C4-2B (cell line): ENCODE data around the gene FBXO4.

Source experiments
- ZFX ChIP-seq: fragments of 450-650 bp; IDR thresholded peaks from 2 replicates; pipeline ENCODE4 v1.6.1; 2017
- TF ChIP-seq, protein P1 (sequence below): fragments of 450-650 bp; conservative IDR thresholded peaks from 2 replicates; pipeline ENCODE4 v1.5.1; 2017; ENCODE audit warnings: mild to moderate bottlenecking

GRCh38 chr5:41985945-41986695, 61.0 kb downstream of the FBXO4 start:
- TF ChIP-seq, protein P1, sequence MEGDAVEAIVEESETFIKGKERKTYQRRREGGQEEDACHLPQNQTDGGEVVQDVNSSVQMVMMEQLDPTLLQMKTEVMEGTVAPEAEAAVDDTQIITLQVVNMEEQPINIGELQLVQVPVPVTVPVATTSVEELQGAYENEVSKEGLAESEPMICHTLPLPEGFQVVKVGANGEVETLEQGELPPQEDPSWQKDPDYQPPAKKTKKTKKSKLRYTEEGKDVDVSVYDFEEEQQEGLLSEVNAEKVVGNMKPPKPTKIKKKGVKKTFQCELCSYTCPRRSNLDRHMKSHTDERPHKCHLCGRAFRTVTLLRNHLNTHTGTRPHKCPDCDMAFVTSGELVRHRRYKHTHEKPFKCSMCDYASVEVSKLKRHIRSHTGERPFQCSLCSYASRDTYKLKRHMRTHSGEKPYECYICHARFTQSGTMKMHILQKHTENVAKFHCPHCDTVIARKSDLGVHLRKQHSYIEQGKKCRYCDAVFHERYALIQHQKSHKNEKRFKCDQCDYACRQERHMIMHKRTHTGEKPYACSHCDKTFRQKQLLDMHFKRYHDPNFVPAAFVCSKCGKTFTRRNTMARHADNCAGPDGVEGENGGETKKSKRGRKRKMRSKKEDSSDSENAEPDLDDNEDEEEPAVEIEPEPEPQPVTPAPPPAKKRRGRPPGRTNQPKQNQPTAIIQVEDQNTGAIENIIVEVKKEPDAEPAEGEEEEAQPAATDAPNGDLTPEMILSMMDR, result no peak
- no peak for TF ChIP-seq ZFX
